GM06990 (cell line): ENCODE data around the gene MTHFSD.

Experiments
- DNase-seq: peaks from one replicate; pipeline ENCODE4 v3.0.0-alpha.2; 2011; ENCODE audit not compliant: insufficient read length; ENCODE audit errors: extremely low read depth
- H3K27me3 ChIP-seq: replicated peaks from 2 replicates; pipeline ENCODE4 v1.6.0; 2011; ENCODE audit warnings: low read length; ENCODE audit not compliant: control insufficient read depth, insufficient read depth
- H3K36me3 ChIP-seq: 2 replicates; pipeline ENCODE4 v1.5.1; 2011; ENCODE audit warnings: low read length; ENCODE audit not compliant: control insufficient read depth, insufficient read depth
- H3K4me3 ChIP-seq: replicated peaks from 2 replicates; pipeline ENCODE4 v1.5.1; 2011; ENCODE audit warnings: low read depth, mild to moderate bottlenecking, control low read depth, low read length
- CTCF ChIP-seq: IDR thresholded peaks from 2 replicates; pipeline ENCODE4 v1.5.1; 2011; ENCODE audit warnings: low read length, control low read depth, mild to moderate bottlenecking, inconsistent platforms; ENCODE audit not compliant: insufficient read depth, poor library complexity, severe bottlenecking

The MTHFSD gene

GRCh38 chr16:86499889-86500707 lies 54.9 kb downstream of the MTHFSD start:
- H3K4me3 ChIP-seq = no peak overlapping the region
- DNase-seq = no peak
- peaks cover 11% of the 10 kb centered on the region for H3K27me3 ChIP-seq
- TF ChIP-seq CTCF = no peak
- H3K36me3 ChIP-seq = no peaks in the 10 kb centered on the region

- H3K4me3 ChIP-seq = no peak overlapping the region
- peaks cover 8% of the 10 kb centered on the region for H3K27me3 ChIP-seq
- no peaks in the 10 kb centered on the region for H3K36me3 ChIP-seq
- DNase-seq = no peak
- no peak for TF ChIP-seq CTCF
Measured at GRCh38 chr16:86499440-86499786, 55.6 kb downstream of the MTHFSD start.

- no peak overlapping the region for H3K4me3 ChIP-seq
- H3K36me3 ChIP-seq = no peaks in the 10 kb centered on the region
- peaks cover 7% of the 10 kb centered on the region for H3K27me3 ChIP-seq
- TF ChIP-seq CTCF = no peak
- no peak for DNase-seq
Measured at GRCh38 chr16:86498671-86499439, 56.2 kb downstream of the MTHFSD start.

GRCh38 chr16:86498155-86498670 lies 56.8 kb downstream of the MTHFSD start:
- Histone ChIP-seq H3K27me3 (peaks cover 6% of the 10 kb centered on the region), H3K36me3 (no peaks in the 10 kb centered on the region), H3K4me3 (no peak overlapping the region)
- TF ChIP-seq CTCF = no peak
- no peak for DNase-seq

GRCh38 chr16:86497551-86498021 lies 57.4 kb downstream of the MTHFSD start:
- TF ChIP-seq CTCF = no peak
- Histone ChIP-seq H3K27me3 (peaks cover 3% of the 10 kb centered on the region), H3K4me3 (no peak overlapping the region), H3K36me3 (no peaks in the 10 kb centered on the region)
- no peak for DNase-seq
